ENCODE measurements around the gene LRRC42. TPM values are rescaled to one million over a fixed set of nuclear protein-coding genes. Genes with fewer than 3 reads are reported as not detected.
"Not testable (repeated sequence)": the region's sequence is repeated elsewhere in the genome, so short reads cannot be mapped to it uniquely, and the experiment has no call there.

The LRRC42 gene
- total and polyA plus RNA-seq, 8 donors, result 2.9 to 23.5 (median 13.4) TPM

GRCh38 chr1:54001591-54001990 lies 55.4 kb downstream of the LRRC42 start:
- DNase-seq, result peak; percentile 44 to 51
- Histone ChIP-seq H3K4me3 (no peak overlapping the region), H3K9me3 (no peaks in the 10 kb centered on the region), H3K36me3 (no peaks in the 10 kb centered on the region), H3K27me3 (no peaks in the 10 kb centered on the region), H3K4me1 (peaks cover 0 to 11% (median 10%) of the 10 kb centered on the region in 4 donors), H3K27ac (peak overlapping the region in 1 of 5 donors; percentile 48)
- TF ChIP-seq POLR2AphosphoS5 (IDR thresholded peaks at IDR 0.05), result no peak
- TF ChIP-seq EP300 (IDR thresholded peaks at IDR 0.05), result no peak
- no peak for TF ChIP-seq POLR2A (IDR thresholded peaks at IDR 0.05)
- no peak for TF ChIP-seq CTCF (IDR thresholded peaks at IDR 0.05)
- intact Hi-C loops (cut with DNase I; ENCODE audit: low total_unique reads), result no loop called here
- 22 to 44% (median 28%) methylated on average over 3 of the region's 3 CpGs for WGBS, 5 donors

- intact Hi-C loops (cut with DNase I; ENCODE audit: low total_unique reads), result no loop called here
- 57 to 85% (median 70%) methylated on average over 8 to 9 of the region's 9 CpGs for WGBS, 5 donors
- Histone ChIP-seq H3K9me3 (no peaks in the 10 kb centered on the region), H3K36me3 (no peaks in the 10 kb centered on the region), H3K27ac (no peak overlapping the region), H3K4me1 (peaks cover 0 to 11% (median 10%) of the 10 kb centered on the region in 4 donors), H3K27me3 (peaks cover 0 to 3% (median 0%) of the 10 kb centered on the region in 3 donors), H3K4me3 (no peak overlapping the region)
- peak in 1 of 2 donors; percentile 11 for DNase-seq
- no peak for TF ChIP-seq POLR2AphosphoS5 (IDR thresholded peaks at IDR 0.05)
- TF ChIP-seq EP300 (IDR thresholded peaks at IDR 0.05), result no peak
- TF ChIP-seq CTCF (IDR thresholded peaks at IDR 0.05), result no peak
- TF ChIP-seq POLR2A (IDR thresholded peaks at IDR 0.05), result no peak
These were observed 56.5 kb downstream of the LRRC42 start for GRCh38 chr1:54002544-54003248.

DNA sequence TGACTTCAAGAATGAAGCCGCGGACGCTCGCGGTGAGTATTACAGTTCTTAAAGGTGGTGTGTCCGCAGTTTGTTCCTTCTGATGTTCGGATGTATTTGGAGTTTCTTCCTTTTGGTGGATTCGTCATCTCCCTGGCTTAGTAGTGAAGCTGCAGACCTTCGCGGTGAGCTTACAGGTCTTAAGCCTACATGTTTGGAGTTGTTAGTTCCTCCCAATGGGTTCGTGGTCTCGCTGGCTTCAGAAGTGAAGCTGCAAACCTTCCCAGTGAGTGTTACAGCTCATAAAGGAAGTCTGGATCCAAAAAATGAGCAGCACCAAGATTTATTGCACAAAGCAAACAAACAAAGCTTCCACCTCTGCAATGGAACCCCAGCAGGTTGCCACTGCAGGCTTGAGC lies 57.1 kb downstream of the LRRC42 start:
- TF ChIP-seq POLR2AphosphoS5 (IDR thresholded peaks at IDR 0.05) (no peak), POLR2A (IDR thresholded peaks at IDR 0.05) (no peak), EP300 (IDR thresholded peaks at IDR 0.05) (no peak), CTCF (IDR thresholded peaks at IDR 0.05) (no peak)
- WGBS, 5 donors, result 86 to 98% (median 88%) methylated on average over 12 of the region's 12 CpGs
- Histone ChIP-seq H3K4me3 (no peak overlapping the region), H3K27me3 (peaks cover 0 to 8% (median 0%) of the 10 kb centered on the region in 3 donors), H3K9me3 (no peaks in the 10 kb centered on the region), H3K4me1 (peaks cover 0 to 11% (median 10%) of the 10 kb centered on the region in 4 donors), H3K27ac (no peak overlapping the region), H3K36me3 (no peaks in the 10 kb centered on the region)
- intact Hi-C loops (cut with DNase I; ENCODE audit: low total_unique reads), result no loop called here
- DNase-seq, result peak in 1 of 2 donors; percentile 8

- H3K4me3 ChIP-seq; H3K27ac ChIP-seq; H3K36me3 ChIP-seq; H3K27me3 ChIP-seq; intact Hi-C loops (cut with DNase I; ENCODE audit: low total_unique reads); H3K9me3 ChIP-seq: not testable (repeated sequence)
- peak in 1 of 2 donors; percentile 22 for DNase-seq
- peaks cover 0 to 11% (median 10%) of the 10 kb centered on the region in 4 donors for H3K4me1 ChIP-seq
- 91 to 99% (median 94%) methylated on average over 13 to 19 of the region's 19 CpGs for WGBS, 5 donors
These were observed 57.8 kb downstream of the LRRC42 start for GRCh38 chr1:54003750-54004480.
